DMS114 treated with DMSO at 0.1 percent for 48 hours (cell line): ENCODE results near the gene GPR132.

Experiments used
- DNase-seq: peaks from one replicate; lab custom pipeline; 2025; ENCODE audit not compliant: unreplicated experiment; lab: John Stamatoyannopoulos, UW

GPR132 gene

DNA sequence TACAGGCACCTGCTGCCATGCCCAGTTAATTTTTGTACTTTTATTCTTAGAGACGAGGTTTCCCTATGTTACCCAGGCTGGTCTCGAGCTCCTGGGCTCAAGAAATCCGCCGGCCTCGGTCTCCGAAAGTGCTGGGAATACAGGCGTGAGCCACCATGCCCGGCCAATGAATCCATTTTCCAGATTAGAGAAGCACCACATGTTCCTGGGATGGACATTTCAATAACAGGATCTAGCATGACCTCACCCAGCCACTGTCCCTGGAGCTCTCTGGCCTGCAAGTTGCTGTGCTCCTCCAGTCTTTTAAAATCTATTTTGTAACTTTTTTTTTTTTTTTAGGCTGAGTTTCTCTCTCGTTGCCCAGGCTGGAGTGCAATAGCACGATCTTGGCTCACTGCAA lies 2.2 kb downstream of the GPR132 start:
- DNase-seq: no peak

DNA sequence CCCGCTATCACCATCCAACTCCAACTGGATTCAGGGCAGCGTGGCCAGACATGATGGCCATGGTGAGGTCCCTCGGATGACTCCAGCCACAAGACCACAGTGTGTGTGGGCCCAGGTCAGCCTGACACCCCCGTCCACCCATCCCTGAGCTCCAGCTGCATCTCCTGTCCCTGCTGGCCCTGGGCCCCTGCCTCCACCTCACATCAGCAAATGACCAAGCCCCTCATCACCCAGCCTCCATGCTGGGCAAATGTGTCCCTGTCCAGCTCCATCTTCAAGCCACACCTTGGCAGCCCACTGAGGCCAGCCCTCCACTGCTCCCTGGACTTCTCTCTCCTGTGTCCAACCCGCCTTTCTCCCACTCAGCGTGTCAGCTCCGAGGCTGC lies 3.2 kb downstream of the GPR132 start:
- DNase-seq: no peak

DNA sequence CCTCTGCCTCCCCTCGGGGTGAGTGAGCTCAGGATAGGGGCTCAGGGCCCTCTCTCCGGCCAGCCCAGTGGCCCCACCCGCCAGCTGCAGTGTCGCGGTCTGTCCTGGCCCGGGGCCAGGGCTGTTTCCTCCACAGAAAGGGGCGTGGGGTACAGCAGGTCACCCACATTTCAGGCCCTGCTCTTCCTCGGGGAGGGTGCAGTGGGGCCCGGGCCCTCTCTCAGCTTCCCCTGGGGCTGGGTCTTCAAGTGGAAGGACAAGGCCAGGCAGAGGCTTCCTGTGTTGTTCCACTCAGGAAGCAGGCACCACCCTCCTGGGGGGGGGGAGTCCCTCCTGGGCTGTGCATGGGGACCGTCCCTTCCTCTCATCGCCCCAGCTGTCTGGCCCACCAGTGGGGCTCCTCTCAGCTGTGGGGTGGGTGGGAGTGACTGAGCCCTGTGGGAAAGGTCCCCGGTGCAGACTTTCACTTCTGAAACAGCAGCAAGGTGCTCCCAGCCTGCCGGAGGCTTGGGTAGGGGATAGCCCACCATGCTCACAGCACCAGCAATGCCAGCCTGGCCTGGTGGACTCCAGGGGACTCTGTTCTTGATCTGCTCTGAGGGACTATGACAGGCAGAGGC lies 3.7 kb downstream of the GPR132 start:
- DNase-seq: no peak

DNA sequence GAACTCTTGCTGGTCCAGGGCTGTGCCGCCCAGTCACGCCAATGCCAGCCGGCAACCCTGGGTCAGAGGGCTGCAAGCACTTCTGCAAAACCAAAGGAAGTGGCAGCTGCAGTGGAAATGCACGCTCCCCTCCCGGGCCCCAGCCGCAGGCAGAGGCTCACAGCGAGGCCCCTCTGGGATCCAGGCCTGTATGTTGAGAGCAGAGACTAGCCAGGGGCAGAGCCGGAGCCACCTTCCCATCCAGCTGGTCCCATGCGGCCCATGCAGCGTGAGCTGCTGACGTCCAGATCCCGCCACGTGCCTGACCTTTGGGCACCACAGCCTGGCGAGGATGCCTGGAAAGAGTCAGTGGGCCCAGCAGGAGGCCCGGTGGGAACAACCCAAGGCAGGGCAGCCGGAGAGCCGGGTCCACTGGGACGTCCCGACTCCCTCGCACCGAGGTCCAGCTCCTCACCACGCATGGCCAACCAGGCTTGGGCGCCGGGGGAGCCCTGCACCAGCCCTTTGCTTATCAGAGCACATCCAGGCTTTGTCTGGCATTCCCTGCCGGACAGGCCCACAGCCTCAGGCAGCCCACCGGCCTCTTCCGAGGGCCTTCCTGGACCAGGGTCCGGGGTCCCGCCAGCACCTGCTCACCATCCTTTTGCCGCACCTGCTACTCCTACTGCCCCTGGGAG lies 4.3 kb downstream of the GPR132 start:
- no peak for DNase-seq

DNA sequence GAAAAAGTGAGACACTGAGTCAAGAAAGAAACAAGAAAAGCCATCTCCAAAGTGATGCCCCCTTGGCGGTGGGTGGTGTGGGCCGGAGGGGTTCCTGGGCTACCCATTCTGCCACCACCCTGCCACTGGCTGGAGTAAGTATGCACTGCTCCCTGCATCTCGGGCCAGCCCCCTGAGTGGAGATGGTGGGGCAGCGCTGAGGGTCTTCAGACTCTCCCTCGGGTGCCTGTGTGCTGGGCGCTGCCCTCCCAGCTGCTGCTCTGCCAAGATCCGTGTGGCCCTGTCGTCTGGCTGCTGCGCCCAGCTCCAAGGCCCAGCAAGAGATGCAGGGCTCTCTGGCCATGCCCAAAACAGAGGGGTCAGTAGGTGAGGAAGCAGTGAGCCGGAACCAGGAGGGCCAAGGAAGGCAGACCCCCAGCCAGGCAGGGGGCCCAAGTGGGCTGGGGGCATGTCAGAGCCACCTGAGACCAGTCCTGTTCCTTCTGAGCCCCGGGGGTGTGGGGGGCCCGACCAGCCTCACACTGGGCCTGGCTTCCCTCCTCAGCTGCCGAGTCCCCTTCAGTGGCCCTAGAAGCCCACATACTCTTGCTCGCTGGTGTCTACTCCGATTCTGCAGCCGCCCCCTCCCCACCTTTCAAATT lies 5.2 kb downstream of the GPR132 start:
- no peak for DNase-seq

DNA sequence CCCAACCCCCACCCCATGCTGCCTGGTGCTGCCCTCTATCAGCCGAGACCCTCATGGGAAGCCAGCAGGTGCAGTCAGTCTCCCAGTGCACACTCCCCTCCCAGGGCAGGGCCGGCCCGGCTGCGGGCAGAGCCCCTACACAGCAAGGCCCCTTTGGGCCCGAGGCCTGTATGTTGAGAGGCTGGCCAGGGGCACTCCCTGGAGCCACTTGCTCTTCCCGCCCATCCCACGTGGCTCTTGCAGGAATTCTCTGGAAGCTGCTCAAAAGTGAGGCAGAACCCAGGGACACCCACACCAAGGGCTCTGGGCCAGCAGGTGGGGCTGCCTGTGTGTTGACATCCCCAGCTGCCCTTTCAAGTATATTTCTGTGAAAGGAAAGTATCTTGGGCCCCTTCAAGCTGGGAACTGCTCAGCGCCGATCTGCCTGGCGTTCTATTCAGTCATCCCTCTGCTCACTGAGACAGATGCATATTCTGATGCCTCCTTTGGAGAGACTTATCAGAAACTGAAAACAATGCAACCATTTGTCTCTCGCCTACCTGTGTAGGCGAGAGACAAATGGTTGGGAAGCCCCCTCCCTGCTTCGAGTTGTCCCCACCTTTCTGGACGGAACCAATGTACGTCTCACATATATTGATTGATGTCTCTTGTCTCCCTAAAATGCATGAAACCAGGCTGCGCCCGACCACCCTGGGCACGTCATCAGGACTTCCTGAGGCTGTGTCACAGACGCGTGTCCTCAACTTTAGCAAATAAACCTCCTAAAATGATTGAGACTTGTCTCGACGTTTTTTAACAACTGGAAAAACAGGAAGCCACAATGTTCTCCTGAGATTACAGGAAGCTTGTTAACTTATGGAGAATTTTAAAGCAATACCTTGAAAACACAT lies 6.0 kb downstream of the GPR132 start:
- no peak for DNase-seq

DNA sequence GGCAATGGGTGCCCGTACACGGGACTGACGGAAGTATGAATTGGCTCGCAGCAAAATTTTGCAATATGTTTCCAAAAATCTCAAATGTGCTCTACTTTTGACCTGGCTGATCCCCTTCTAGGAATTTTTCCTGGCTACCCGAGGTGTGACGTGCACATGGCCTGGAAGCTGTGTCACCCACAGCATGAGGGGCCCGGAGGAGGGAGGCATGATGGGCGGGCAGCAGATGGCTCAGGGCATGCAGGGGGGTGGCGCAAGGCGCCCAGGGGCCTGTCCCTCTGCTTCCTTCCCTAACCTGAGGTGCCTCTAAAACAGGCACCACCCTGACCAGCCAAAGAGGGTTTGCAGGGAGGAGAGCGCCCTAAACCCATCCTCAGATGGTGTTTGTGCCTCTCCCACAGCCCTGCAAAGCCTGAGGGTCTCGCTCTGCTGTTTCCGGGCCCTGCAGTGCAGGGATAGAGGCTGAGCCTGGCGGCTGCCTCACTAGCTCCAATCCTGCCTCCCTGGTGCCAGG lies 6.7 kb downstream of the GPR132 start:
- DNase-seq: no peak

DNA sequence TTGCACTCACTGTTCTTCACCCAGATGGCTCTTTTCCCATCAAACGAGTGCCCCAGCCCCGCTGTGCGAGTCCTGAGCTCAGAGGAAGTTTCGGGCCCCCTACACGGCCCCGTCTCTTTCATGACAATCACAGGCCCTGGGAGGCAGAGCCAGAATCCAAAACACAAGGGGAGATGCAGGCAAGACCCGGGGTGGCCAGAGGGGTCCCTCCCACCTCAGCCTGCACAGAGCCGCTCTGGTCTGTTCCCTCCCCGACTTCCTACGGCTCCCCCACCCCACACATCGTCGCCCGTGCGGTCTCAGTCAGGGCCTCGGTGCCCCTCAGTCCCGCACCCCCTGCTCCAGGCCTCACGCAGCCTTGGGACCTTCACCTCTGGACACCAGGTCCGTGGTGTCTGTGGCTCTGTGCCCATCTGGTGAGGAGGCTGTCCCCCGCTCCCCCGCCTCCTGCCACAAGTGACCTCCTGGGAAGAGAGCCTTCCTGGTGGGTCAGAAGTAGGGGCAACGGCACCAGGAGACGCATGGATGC lies 8.9 kb downstream of the GPR132 start:
- DNase-seq: no peak

DNA sequence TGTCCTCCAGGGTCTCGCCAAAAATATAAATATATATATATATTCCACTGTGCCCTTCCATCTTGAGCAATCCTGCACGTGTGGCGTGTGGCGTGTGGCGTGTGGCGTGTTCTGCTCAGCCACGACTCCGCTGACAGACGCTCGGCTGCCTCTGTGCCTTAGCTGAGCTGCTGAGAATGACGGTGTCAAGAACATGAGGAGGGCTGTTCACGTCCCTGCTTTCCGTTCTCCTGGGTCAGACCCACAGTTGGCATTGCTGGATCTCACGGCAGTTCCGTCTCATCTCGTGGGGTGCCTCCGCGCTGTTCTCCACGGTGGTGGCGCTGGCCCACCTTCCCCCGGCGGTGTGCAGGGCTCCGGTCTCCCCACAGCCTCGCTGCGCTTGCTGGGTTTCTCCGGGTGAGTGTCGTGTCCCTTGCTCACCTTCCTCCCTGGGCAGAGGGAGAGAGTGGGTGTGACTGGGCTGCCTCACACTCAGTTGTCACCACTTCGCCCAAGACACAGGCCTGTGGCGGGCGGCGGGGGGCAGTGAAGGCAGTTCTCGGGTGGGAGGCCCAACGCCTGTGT lies 9.4 kb downstream of the GPR132 start:
- DNase-seq: no peak

DNA sequence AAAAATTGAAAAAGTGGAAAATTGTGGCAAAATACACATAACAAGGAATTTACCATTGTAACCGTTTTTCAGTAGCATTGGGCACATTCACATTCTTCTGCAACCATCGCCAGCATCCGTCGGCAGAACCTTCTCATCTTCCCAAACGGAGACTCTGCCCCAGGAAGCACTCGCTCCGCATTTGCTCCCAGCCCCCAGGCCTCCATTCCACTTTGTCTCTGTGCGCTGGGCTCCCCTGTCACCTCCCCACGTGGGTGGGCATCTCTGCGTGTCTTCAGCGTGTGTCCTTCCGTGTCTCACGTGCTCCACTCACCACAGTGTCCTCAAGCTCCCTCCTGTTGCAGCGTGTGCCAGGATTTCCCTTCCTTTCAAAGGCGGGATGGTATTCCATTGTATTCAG lies 9.9 kb downstream of the GPR132 start:
- no peak for DNase-seq

DNA sequence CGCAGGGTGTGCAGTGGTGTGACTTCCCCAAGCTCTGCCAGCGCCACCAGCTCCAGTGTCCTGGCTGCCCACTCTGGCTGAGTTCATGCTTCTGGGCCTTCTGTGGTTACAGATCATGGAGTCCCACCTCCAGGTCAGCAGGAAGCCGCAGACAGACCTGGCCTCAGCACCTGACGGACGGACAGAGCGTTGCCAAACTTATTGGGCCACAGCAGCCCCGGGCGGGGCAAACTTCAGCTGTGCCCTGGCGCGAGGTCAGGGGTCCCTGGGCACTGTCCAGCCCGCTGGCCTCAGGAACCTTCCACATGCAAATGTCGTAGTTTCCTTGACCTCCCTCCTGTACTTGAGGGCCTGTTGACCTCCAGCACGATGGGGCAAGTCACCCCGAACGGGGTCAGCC lies 11.2 kb downstream of the GPR132 start:
- DNase-seq: no peak

DNA sequence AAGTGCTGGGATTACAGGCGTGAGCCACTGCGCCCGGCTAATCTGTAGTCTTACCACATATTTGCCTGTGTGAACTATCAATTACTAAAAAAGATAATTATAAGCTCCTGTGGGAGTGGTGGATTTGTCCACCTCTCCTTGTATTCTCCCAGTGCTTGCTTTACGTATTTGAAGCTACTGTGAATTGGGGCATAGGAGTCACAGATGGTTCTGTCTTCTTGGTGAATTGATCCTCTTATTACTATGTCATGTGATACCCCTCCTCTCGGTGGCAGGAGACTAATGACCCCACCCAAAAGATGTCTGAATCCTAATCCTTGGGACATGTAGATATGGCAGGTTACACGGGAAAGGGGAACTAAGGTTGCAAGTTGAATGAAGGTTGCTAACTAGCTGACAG lies 11.8 kb downstream of the GPR132 start:
- DNase-seq: no peak

DNA sequence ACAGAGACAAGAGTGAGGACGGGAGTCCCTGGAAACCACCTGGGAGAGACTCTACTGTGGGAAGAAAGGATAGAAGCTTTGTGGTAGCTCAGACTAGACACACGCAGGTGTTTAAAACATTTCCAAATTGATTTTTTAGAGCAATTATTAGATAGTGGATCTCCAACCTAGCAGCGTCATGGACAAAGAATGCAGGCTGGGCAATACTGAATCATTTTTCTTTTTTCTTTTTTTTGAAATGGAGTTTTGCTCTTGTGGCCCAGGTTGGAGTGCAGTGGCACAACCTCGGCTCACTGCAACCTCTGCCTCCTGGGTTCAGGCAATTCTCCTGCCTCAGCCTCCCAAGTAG lies 13.1 kb downstream of the GPR132 start:
- no peak for DNase-seq

DNA sequence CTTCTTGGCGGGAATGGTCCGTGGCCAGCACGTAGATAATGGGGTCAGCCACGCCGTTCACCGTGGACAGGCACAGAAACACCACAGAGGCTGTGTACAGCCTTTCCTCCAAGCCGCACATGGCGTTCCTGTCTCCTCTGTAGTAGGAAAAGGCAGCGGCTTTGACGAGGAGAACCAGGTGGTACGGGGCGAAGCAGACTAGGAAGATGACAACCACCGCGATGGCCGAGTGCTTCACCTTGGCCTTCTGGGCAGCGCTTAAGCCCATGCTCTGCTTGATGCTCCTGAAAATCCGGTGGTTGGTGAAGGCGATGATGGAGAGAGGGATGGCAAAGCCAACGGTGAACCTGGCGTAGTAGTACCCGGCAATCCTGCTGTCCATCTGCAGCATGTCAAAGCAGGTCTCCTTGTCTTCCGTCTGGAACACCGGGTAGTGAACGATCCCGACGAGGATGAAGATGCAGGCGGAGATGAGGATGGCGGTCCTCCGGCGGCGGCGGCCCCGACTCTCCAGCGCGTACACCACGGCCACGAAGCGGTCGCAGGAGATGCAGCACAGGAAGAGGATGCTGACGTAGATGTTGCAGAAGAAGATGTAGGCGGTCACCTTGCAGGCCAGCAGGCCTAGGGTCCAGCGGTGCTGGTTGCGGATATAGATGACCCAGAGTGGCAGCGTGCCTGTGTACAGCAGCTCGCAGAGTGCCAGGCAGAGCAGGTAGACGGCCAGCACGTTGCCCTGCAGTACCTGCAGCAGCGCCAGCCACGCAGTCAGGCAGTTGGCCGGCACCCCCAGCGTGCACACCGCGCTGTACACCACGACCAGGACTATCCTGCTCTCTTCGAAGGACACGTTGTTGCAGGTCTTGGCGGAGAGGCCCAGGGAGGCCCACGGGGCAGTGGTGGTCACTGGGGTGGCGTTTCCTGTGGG lies 13.8 kb downstream of the GPR132 start:
- DNase-seq: no peak

DNA sequence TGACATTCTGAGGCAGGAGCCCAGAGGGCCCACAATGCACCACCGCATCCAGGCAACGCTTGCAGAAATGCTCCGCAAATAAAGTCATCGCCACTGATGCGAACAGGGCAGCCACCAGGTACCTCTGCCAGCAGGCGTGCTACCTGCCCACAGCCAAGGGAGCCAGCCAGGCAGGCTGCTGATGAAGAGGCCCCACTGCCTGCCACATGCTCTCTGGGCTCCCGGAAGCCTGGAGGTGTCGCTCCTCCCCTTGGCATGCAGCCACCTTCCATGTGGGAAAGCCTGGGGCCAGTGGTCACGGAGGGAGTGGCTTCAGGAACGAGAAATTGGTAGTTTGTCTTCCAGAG lies 14.7 kb downstream of the GPR132 start:
- DNase-seq: no peak

DNA sequence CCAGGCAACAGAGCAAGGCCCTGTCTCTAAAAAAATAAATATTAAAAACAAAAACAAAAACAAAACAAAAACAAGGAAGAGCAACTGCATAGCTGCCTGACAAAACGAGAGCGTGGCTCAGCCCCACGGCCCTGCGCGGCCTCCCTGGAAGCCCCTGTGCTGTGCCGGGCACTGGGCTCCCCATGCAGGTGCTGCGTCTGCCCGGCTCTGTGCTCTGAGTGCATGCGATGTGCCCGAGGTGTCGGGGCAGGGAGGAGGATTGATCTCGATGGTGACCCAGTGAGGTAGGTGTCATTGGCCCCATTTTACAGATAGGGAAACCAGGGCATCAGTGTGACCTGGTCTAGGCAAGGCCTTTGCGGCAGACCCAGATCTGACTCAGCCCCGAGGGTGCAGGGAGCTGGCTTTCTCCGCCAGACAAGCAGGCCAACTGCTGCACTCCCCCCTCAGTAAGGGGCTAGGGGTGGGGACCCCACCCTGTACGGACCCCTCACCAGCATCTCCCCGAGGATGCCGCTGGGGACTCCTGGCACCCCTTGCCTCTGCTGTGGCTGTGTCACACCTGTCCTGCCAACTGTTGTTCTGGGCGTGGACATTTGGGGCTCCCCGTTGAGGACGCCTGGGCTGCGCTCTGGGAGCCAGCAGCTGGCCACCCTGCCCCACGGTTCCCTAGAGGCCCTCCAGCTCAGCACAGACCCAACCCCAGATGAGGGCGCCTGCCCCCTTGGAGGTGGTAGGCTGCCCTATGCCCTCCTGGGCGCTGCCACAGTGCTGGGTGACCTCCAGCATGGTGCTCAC lies 15.3 kb downstream of the GPR132 start:
- no peak for DNase-seq

DNA sequence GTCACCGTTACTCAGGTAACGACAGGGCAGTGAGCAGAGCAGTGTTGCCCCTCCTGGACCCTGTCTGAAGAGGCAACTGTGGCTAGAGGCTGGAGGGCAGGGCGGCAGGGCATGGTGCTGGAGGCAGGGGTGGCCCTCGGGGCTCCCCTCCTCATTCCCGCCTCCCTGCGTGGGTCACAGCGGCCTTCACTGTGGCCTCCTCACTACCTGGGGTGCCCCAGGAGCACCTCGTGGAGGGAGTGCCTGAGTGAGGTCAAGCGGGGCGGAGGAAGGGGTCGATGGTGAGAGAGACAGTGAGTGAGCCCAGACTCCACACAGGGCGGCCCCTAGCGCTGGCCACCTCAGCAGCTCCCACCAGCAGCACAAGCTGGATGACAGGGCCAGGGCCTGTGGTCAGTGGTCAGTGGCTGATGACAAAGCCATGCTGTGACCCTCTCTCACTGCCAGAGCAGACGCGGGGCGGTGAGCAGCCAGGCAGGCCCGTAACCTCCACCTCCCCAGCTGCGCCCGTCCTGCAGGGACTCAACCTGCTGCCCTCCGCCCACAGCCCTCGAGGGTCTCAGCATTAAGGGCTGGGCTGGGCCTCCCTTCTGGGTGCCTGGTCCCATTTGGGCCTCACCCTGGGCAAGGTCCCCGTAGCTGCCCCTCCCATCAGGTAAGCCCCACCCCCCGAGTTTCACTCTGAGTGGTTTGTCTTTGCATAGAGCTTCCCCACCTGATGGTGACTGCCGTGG lies 17.8 kb downstream of the GPR132 start:
- DNase-seq: no peak

DNA sequence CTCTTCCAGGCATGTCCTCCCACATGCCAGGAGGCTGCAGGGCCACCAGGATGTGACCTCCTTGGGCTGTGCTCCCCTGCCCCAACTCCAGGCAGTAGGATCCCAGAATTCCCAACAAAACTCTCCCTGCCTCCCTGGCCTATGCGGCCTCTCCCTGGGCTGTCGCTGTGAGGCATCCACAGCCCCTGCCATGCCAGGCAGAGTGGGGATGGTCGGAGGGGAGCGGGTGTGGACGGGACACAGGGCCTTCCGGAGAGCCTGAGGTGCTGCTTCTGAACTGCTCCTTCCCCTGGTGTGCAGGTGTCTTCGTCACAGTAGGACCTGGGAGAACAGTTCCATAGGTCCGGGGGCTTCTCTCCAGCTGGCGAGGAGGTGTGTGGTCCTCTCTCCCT lies 18.3 kb downstream of the GPR132 start:
- DNase-seq: no peak
